ENCODE results near the gene DPYSL5. TPM values are rescaled to one million over a fixed set of nuclear protein-coding genes. Genes with fewer than 3 reads are reported as not detected.

DPYSL5 gene
- total RNA-seq, 2 donors from 2014 or later: 3.1 to 3.5 TPM

DNA sequence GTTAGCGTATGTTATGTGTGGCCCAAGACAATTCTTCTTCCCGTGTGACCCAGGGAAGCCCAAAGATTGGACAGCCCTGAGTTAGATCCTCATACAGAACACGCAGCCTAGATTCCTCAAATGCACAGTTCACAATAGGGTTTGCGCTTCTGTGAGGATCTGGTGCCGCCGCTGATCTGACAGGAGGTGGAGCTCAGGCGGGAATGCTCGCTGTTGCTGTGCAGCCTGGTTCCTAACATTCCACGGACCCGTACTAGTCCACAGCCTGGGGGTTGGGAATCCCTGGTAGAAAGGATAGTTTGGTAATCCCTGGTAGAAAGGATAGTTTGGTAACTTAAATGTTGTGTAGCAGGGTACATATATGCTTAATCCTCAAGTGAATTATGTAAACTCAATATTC is 149.5 kb downstream of the DPYSL5 start:
- no peak overlapping the region for H3K9ac ChIP-seq (ENCODE audit: extremely low read depth, low read length, poor library complexity, severe bottlenecking)
- H3K36me3 Mint-ChIP-seq (ENCODE audit: low read depth): no peaks in the 10 kb centered on the region
- H3K27me3 Mint-ChIP-seq (ENCODE audit: insufficient read depth): peaks cover 7% of the 10 kb centered on the region
- no peaks in the 10 kb centered on the region for H3K36me3 ChIP-seq (ENCODE audit: control insufficient read depth, insufficient read depth, low read length)
- H3K27ac Mint-ChIP-seq: no peak overlapping the region
- H3K9me3 ChIP-seq (ENCODE audit: control insufficient read depth, low read length): no peaks in the 10 kb centered on the region
- no peaks in the 10 kb centered on the region for H3K4me1 ChIP-seq (ENCODE audit: control insufficient read depth, insufficient read depth, low read length)
- DNase-seq: no peak
- H3K27ac ChIP-seq (ENCODE audit: low read depth, low read length): no peak overlapping the region
- H3K4me1 Mint-ChIP-seq: no peaks in the 10 kb centered on the region
- no peaks in the 10 kb centered on the region for H3K9me3 Mint-ChIP-seq
- WGBS, 2 experiments (ENCODE audit: insufficient coverage in 1 of 2, insufficient read length in 1 of 2): 75 to 84% methylated on average over 10 of the region's 10 CpGs
- H3K4me3 Mint-ChIP-seq: no peak overlapping the region
- H3K4me3 ChIP-seq (ENCODE audit: low read length): no peak overlapping the region
- TF ChIP-seq, protein P1, sequence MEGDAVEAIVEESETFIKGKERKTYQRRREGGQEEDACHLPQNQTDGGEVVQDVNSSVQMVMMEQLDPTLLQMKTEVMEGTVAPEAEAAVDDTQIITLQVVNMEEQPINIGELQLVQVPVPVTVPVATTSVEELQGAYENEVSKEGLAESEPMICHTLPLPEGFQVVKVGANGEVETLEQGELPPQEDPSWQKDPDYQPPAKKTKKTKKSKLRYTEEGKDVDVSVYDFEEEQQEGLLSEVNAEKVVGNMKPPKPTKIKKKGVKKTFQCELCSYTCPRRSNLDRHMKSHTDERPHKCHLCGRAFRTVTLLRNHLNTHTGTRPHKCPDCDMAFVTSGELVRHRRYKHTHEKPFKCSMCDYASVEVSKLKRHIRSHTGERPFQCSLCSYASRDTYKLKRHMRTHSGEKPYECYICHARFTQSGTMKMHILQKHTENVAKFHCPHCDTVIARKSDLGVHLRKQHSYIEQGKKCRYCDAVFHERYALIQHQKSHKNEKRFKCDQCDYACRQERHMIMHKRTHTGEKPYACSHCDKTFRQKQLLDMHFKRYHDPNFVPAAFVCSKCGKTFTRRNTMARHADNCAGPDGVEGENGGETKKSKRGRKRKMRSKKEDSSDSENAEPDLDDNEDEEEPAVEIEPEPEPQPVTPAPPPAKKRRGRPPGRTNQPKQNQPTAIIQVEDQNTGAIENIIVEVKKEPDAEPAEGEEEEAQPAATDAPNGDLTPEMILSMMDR (conservative IDR thresholded peaks at IDR 0.05): no peak
- H3K27me3 ChIP-seq (ENCODE audit: control insufficient read depth, insufficient read depth, low read length, poor library complexity, severe bottlenecking): no peaks in the 10 kb centered on the region

DNA sequence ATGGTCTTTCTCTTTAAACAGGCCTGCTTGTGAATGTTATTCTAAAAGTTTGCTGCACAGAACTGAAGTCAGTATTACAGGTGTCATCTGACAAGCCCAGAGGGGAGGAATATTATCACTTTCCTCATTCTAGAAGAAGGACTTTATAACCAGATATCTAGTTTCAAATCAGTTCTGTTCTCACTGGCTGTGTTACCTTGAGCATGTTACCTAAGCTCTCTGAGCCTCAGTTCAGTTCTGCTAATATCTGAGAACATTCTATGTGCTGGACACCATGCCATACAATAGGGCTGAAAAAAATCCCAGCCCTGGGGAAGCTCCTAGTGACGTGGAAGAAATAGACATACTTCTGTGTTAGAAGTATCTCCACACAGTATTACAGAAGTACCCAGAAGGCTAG is 150.4 kb downstream of the DPYSL5 start:
- WGBS, 2 experiments (ENCODE audit: insufficient coverage in 1 of 2, insufficient read length in 1 of 2): 80 to 93% methylated on average over 1 of the region's 1 CpG
- Histone ChIP-seq H3K4me3 (ENCODE audit: low read length) (no peak overlapping the region), H3K9me3 (ENCODE audit: control insufficient read depth, low read length) (no peaks in the 10 kb centered on the region), H3K27ac (ENCODE audit: low read depth, low read length) (no peak overlapping the region), H3K27me3 (ENCODE audit: control insufficient read depth, insufficient read depth, low read length, poor library complexity, severe bottlenecking) (no peaks in the 10 kb centered on the region), H3K36me3 (ENCODE audit: control insufficient read depth, insufficient read depth, low read length) (no peaks in the 10 kb centered on the region), H3K4me1 (ENCODE audit: control insufficient read depth, insufficient read depth, low read length) (no peaks in the 10 kb centered on the region), H3K9ac (ENCODE audit: extremely low read depth, low read length, poor library complexity, severe bottlenecking) (no peak overlapping the region)
- Mint-ChIP-seq H3K27me3 (ENCODE audit: insufficient read depth) (peaks cover 7% of the 10 kb centered on the region), H3K36me3 (ENCODE audit: low read depth) (no peaks in the 10 kb centered on the region), H3K9me3 (no peaks in the 10 kb centered on the region), H3K4me1 (no peaks in the 10 kb centered on the region), H3K4me3 (no peak overlapping the region), H3K27ac (no peak overlapping the region)
- TF ChIP-seq, protein P1 (conservative IDR thresholded peaks at IDR 0.05): no peak
- no peak for DNase-seq

Other genes with a start within 250 kb of the DPYSL5 start
- not detected for gene CIB4, start 206.8 kb upstream of the DPYSL5 start, total RNA-seq
- gene KCNK3, start 155.4 kb upstream of the DPYSL5 start, total RNA-seq: not detected
- 10 to 100 TPM; 23.3 to 24.8 TPM for gene SLC35F6, start 83.8 kb upstream of the DPYSL5 start, total RNA-seq
- gene CENPA, start 62.1 kb upstream of the DPYSL5 start, total RNA-seq: 10 to 100 TPM; 21.5 to 38.3 TPM
- 1 to 10 TPM; 3.2 to 4.4 TPM for gene MAPRE3, start 122.5 kb downstream of the DPYSL5 start, total RNA-seq
- gene TMEM214, start 184.8 kb downstream of the DPYSL5 start, total RNA-seq: 10 to 100 TPM; 52.7 to 63.7 TPM
- gene AGBL5, start 203.5 kb downstream of the DPYSL5 start, total RNA-seq: 10 to 100 TPM; 56.9 to 76.1 TPM
- gene OST4, start 223.5 kb downstream of the DPYSL5 start, total RNA-seq: 100 to 1,000 TPM; 290 to 311 TPM
- gene EMILIN1, start 230.5 kb downstream of the DPYSL5 start, total RNA-seq: 1 to 10 TPM; 1.9 to 2.1 TPM
- 1 to 10 TPM; 3.3 to 3.9 TPM for gene KHK, start 238.6 kb downstream of the DPYSL5 start, total RNA-seq